Measurements from ENCODE around the gene MED29. TPM values are rescaled to one million over a fixed set of nuclear protein-coding genes. Genes with fewer than 3 reads are reported as not detected.

The MED29 gene
- polyA plus RNA-seq, 2 of the 4 experiments (the other 2 are of a cell fraction): 47.7 to 57.5 TPM

DNA sequence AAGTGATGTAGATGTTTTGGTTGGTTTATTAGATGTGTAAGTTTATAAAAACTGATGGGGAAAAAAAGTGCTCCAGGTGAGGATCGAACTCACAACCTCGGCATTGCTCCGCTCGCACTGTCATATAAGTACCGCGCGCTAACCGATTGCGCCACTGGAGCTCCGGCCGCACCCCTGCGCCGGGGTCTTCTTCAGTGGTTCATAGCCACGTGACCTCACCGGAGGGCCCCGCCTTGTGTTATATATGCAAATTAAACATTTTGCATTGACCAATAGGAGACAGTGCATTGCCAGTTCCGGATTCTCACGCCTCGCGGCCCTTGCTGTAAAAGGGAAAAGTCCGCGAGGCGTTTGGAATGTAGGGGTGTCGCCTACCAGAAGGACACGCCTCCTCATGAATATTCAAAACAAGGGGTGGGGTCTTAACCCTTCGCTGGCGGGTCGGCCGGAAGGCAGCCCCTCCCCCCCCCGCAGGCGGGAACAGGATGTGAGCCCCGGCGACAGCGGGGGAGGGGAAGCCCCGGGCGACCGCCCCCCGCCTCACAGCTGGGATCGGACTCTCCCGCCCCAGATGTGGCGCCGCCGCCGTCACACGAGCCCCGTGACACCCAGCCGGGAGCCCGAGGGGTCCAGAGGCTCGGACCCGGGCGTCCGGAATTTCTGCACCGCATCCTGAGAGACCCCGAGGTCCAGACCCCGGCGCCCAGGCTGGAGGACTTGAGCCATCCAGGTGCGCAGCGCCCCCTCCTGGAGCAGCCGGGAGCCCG lies 21.1 kb downstream of the MED29 start, which contains the start of gene PLEKHG2 (continued):
- TF ChIP-seq HEYL (CRISPR knock-in tag; IDR thresholded peaks at IDR 0.05) (no peak), GATA3 (IDR thresholded peaks at IDR 0.05; ENCODE audit: borderline replicate concordance) (peak; percentile 34; the same call in 1 of the 2 replicates), MYC (IDR thresholded peaks at IDR 0.05; ENCODE audit: borderline replicate concordance, low read length) (peak; percentile 95), HOXB5 (CRISPR knock-in tag; IDR thresholded peaks at IDR 0.05) (peak; percentile 85), BCL3 (IDR thresholded peaks at IDR 0.05) (0 out of 3 replicates have a peak, but pooled peaks have one; percentile 50), POLR2AphosphoS2 (conservative IDR thresholded peaks at IDR 0.05; ENCODE audit: low read length) (peak; percentile 100), HOXB13 (CRISPR knock-in tag; IDR thresholded peaks at IDR 0.05; ENCODE audit: low read depth) (peak; percentile 71; the same call in 1 of the 2 replicates), CHD4 (IDR thresholded peaks at IDR 0.05; ENCODE audit: borderline replicate concordance) (no peak), CEBPB (IDR thresholded peaks at IDR 0.05) (peak; percentile 97 to 99), ESRRA (IDR thresholded peaks at IDR 0.05; ENCODE audit: borderline replicate concordance, low read length) (peak; percentile 33; the same call in 1 of the 2 replicates), EHF (CRISPR knock-in tag; IDR thresholded peaks at IDR 0.05) (peak; percentile 86), NR3C1 (IDR thresholded peaks at IDR 0.05) (no peak), MAZ (IDR thresholded peaks at IDR 0.05; ENCODE audit: borderline replicate concordance, low read depth, low read length) (peak; percentile 13; the same call in 1 of the 2 replicates), RNF2 (IDR thresholded peaks at IDR 0.05; ENCODE audit: borderline replicate concordance, low read depth) (no peak), ZNF302 (CRISPR knock-in tag; IDR thresholded peaks at IDR 0.05) (no peak), CBX8 (IDR thresholded peaks at IDR 0.05) (no peak), BHLHE40 (IDR thresholded peaks at IDR 0.05; ENCODE audit: low read depth, low read length) (peak; percentile 95), KDM1A (IDR thresholded peaks at IDR 0.05; ENCODE audit: low read depth) (no peak), ZSCAN20 (CRISPR knock-in tag; IDR thresholded peaks at IDR 0.05) (peak; percentile 81), KDM5A (IDR thresholded peaks at IDR 0.05) (no peak; the same call in 1 of the 2 replicates), MAX (IDR thresholded peaks at IDR 0.05) (peak; percentile 94), CBX2 (IDR thresholded peaks at IDR 0.05; ENCODE audit: borderline replicate concordance, low read depth) (no peak), PHF8 (IDR thresholded peaks at IDR 0.05; ENCODE audit: borderline replicate concordance, low read depth) (peak; percentile 50), EHMT2 (IDR thresholded peaks at IDR 0.05; ENCODE audit: low read depth) (no peak), HES2 (IDR thresholded peaks at IDR 0.05) (no peak), RFX5 (IDR thresholded peaks at IDR 0.05) (peak; percentile 68), RCOR1 (IDR thresholded peaks at IDR 0.05; ENCODE audit: low read depth, low read length) (peak; percentile 67; the same call in 1 of the 2 replicates), ZFP36 (IDR thresholded peaks at IDR 0.05; ENCODE audit: borderline replicate concordance, partially characterized antibody) (peak; percentile 24), NFE2L2 (conservative IDR thresholded peaks at IDR 0.05; ENCODE audit: low read length) (0 out of 2 replicates have a peak, but pooled peaks have one; percentile 3), FOSB (CRISPR knock-in tag; IDR thresholded peaks at IDR 0.05) (peak; percentile 98), HOXA7 (CRISPR knock-in tag; IDR thresholded peaks at IDR 0.05) (peak; percentile 99), RAD21 (conservative IDR thresholded peaks at IDR 0.05 in 1 of 2, IDR thresholded peaks at IDR 0.05 in 1 of 2) (peak; percentile 55 to 82), CHD2 (IDR thresholded peaks at IDR 0.05; ENCODE audit: low read length, partially characterized antibody) (peak; percentile 82)
- TF ChIP-seq, protein P1, sequence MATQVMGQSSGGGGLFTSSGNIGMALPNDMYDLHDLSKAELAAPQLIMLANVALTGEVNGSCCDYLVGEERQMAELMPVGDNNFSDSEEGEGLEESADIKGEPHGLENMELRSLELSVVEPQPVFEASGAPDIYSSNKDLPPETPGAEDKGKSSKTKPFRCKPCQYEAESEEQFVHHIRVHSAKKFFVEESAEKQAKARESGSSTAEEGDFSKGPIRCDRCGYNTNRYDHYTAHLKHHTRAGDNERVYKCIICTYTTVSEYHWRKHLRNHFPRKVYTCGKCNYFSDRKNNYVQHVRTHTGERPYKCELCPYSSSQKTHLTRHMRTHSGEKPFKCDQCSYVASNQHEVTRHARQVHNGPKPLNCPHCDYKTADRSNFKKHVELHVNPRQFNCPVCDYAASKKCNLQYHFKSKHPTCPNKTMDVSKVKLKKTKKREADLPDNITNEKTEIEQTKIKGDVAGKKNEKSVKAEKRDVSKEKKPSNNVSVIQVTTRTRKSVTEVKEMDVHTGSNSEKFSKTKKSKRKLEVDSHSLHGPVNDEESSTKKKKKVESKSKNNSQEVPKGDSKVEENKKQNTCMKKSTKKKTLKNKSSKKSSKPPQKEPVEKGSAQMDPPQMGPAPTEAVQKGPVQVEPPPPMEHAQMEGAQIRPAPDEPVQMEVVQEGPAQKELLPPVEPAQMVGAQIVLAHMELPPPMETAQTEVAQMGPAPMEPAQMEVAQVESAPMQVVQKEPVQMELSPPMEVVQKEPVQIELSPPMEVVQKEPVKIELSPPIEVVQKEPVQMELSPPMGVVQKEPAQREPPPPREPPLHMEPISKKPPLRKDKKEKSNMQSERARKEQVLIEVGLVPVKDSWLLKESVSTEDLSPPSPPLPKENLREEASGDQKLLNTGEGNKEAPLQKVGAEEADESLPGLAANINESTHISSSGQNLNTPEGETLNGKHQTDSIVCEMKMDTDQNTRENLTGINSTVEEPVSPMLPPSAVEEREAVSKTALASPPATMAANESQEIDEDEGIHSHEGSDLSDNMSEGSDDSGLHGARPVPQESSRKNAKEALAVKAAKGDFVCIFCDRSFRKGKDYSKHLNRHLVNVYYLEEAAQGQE (IDR thresholded peaks at IDR 0.05): peak; percentile 85
- TF ChIP-seq, protein P2, sequence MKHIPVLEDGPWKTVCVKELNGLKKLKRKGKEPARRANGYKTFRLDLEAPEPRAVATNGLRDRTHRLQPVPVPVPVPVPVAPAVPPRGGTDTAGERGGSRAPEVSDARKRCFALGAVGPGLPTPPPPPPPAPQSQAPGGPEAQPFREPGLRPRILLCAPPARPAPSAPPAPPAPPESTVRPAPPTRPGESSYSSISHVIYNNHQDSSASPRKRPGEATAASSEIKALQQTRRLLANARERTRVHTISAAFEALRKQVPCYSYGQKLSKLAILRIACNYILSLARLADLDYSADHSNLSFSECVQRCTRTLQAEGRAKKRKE (CRISPR knock-in tag; IDR thresholded peaks at IDR 0.05; ENCODE audit: low read depth): peak; percentile 91
- TF ChIP-seq, protein P3, sequence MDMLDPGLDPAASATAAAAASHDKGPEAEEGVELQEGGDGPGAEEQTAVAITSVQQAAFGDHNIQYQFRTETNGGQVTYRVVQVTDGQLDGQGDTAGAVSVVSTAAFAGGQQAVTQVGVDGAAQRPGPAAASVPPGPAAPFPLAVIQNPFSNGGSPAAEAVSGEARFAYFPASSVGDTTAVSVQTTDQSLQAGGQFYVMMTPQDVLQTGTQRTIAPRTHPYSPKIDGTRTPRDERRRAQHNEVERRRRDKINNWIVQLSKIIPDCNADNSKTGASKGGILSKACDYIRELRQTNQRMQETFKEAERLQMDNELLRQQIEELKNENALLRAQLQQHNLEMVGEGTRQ (IDR thresholded peaks at IDR 0.05): peak; percentile 96
